Transverse colon (tissue), 4 donors: ENCODE measurements around the gene CD300A. TPM values are rescaled to one million over a fixed set of nuclear protein-coding genes. Genes with fewer than 3 reads are reported as not detected.
A peak's percentile ranks its signal among the peaks of the same experiment; 100 is the strongest.

Experiments used
- DNase-seq: peaks from one replicate; pipeline ENCODE4 v3.0.0-alpha.2; 2019
- H3K27ac ChIP-seq, 4 donors: fragments of 200-600 bp; sonication (generic); 2 replicates each; pipeline ENCODE4 v1.5.1; 2016 to 2018; ENCODE audit warnings: inconsistent platforms in 4 of 4
- H3K27me3 ChIP-seq: fragments of 200-600 bp; sonication (generic); 2 replicates; pipeline ENCODE4 v1.5.1; 2017; ENCODE audit warnings: inconsistent platforms
- H3K36me3 ChIP-seq, 4 donors: fragments of 200-600 bp; sonication (generic); 2 replicates each; pipeline ENCODE4 v1.5.1; 2017 to 2019; ENCODE audit warnings: inconsistent platforms in 4 of 4
- H3K4me1 ChIP-seq, 4 donors: fragments of 200-600 bp; sonication (generic); 2 replicates each; pipeline ENCODE4 v1.5.1; 2017 to 2020; ENCODE audit warnings: inconsistent platforms in 4 of 4
- H3K4me3 ChIP-seq, 4 donors: fragments of 200-600 bp; sonication (generic); 1 replicate in 1 of 4; 2 replicates in 3 of 4; pipeline versions ENCODE4 v1.5.1 to v1.6.1; 2017 to 2019; ENCODE audit warnings: inconsistent platforms in 4 of 4
- H3K9me3 ChIP-seq, 2 donors: fragments of 200-600 bp; sonication (generic); 2 replicates each; pipeline ENCODE4 v1.5.1; 2017 to 2019; ENCODE audit warnings: inconsistent platforms in 2 of 2
- EP300 ChIP-seq: sonication (generic); formaldehyde crosslinking; IDR thresholded peaks from one replicate; pipeline ENCODE4 v1.6.1; 2017; ENCODE audit warnings: antibody characterized with exemption, low read depth
- POLR2A ChIP-seq: fragments of 450-650 bp; IDR thresholded peaks from one replicate; pipeline ENCODE4 v1.6.1; 2016; ENCODE audit warnings: antibody characterized with exemption, mild to moderate bottlenecking, moderate library complexity
- POLR2AphosphoS5 ChIP-seq, 3 donors: sonication (generic); formaldehyde crosslinking; IDR thresholded peaks; one replicate each; pipeline ENCODE4 v1.6.1; 2016; ENCODE audit warnings: antibody characterized with exemption in 3 of 3
- WGBS, 2 donors: methylation state at CpG; one replicate each; pipeline ENCODE4 v1.1.5; 2018; ENCODE audit warnings: low coverage in 1 of 2; 5-methylcytosine and 5-hydroxymethylcytosine counted together
- in situ Hi-C, 4 donors: fragments of 200-750 bp; cut with MboI; loops; one replicate each; pipeline versions ENCODE4 v1.15.0 to v1.15.1; 2017; ENCODE audit warnings: low sequenced_read_pairs in 3 of 4, low pct_ligation_motif_present in 1 of 4, low pct_unique_long_range_greater_than_20kb in 1 of 4
- intact Hi-C: fragments of 100-400 bp; cut with DNase I; formaldehyde crosslinking; loops from one replicate; pipeline ENCODE4 v1.15.1; 2023; ENCODE audit warnings: low total_unique reads
- total RNA-seq, 4 donors: library from RNA; depleted of rRNA; stranded (reverse); fragments of >200 nt; gene quantifications; one replicate each; pipeline ENCODE4 v1.1.0, GENCODE V29; 2016
- TF ChIP-seq, protein P1 (sequence below), 5 experiments: fragments of 200-600 bp in 3 of 5; fragments of 450-650 bp in 2 of 5; sonication (generic) in 3 of 5; IDR thresholded peaks; 1 replicate in 2 of 5; 2 replicates in 3 of 5; pipeline ENCODE4 v1.5.1; 2016 to 2017; ENCODE audit warnings: antibody characterized with exemption in 5 of 5, inconsistent platforms in 3 of 5, mild to moderate bottlenecking in 2 of 5, moderate library complexity in 1 of 5

The CD300A gene
- total RNA-seq, 4 donors from 2014 or later = 3.1 to 5.1 TPM; not detected in 2

DNA sequence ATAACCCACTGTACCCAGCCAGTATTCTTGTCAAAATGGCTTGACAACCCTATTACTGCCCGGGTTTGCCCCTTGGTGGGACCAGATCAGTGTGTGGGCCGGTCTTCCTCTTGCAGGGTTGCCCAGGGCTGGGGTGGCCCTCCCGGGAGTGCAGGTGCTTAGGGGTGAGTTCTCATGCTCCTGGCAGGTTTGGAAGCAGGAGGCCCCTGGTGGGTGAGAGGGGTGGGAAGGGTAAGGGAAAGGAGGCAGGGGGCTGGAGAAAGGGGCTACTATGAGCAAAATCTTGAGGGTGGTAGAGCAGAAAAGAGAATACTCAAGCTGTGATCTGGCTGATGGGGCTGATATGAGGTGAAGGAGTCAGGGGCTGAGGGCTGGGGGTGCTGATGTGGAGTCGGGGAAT lies 6.5 kb downstream of the CD300A start:
- Histone ChIP-seq H3K9me3 (no peaks in the 10 kb centered on the region), H3K27ac (peak overlapping the region in 1 of 4 donors; percentile 5), H3K27me3 (peaks cover 13% of the 10 kb centered on the region), H3K4me1 (no peaks in the 10 kb centered on the region), H3K36me3 (no peaks in the 10 kb centered on the region), H3K4me3 (no peak overlapping the region)
- WGBS, 2 donors = 89% methylated on average over 4 of the region's 4 CpGs; no CpG with 5 or more reads in 1 of the 2 donors
- in situ Hi-C loops (no loop called here), intact Hi-C loops (no loop called here)
- TF ChIP-seq POLR2A (no peak), EP300 (no peak), POLR2AphosphoS5 (IDR thresholded peaks at IDR 0.05) (no peak)
- TF ChIP-seq, protein P1, sequence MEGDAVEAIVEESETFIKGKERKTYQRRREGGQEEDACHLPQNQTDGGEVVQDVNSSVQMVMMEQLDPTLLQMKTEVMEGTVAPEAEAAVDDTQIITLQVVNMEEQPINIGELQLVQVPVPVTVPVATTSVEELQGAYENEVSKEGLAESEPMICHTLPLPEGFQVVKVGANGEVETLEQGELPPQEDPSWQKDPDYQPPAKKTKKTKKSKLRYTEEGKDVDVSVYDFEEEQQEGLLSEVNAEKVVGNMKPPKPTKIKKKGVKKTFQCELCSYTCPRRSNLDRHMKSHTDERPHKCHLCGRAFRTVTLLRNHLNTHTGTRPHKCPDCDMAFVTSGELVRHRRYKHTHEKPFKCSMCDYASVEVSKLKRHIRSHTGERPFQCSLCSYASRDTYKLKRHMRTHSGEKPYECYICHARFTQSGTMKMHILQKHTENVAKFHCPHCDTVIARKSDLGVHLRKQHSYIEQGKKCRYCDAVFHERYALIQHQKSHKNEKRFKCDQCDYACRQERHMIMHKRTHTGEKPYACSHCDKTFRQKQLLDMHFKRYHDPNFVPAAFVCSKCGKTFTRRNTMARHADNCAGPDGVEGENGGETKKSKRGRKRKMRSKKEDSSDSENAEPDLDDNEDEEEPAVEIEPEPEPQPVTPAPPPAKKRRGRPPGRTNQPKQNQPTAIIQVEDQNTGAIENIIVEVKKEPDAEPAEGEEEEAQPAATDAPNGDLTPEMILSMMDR (IDR thresholded peaks at IDR 0.05) = no peak
- DNase-seq = no peak

DNA sequence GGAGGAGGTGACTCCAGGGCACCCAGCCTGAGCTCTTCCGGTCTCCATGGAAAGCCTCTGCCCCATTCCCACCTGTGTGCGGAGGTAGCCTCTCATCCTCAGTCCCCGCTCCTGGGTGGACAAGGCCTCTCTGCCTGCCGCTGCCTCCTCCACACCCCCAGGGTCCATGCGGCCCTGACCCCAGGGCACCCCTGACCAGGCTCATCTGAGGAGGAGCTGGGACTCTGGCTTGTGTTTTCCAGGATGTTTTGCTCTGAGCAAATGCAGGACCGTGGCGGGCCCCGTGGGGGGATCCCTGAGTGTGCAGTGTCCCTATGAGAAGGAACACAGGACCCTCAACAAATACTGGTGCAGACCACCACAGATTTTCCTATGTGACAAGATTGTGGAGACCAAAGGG lies 6.9 kb downstream of the CD300A start:
- H3K4me3 ChIP-seq = no peak overlapping the region
- no peaks in the 10 kb centered on the region for H3K36me3 ChIP-seq
- TF ChIP-seq EP300 (no peak), POLR2A (no peak), POLR2AphosphoS5 (IDR thresholded peaks at IDR 0.05) (no peak)
- TF ChIP-seq, protein P1 (IDR thresholded peaks at IDR 0.05) = no peak
- in situ Hi-C loops = no loop called here
- DNase-seq = no peak
- WGBS, 2 donors = 84% methylated on average over 8 of the region's 8 CpGs; no CpG with 5 or more reads in 1 of the 2 donors
- H3K27ac ChIP-seq = peak overlapping the region in 1 of 4 donors; percentile 5
- H3K27me3 ChIP-seq = peaks cover 10% of the 10 kb centered on the region
- no peaks in the 10 kb centered on the region for H3K4me1 ChIP-seq
- H3K9me3 ChIP-seq = no peaks in the 10 kb centered on the region
- intact Hi-C loops = no loop called here

DNA sequence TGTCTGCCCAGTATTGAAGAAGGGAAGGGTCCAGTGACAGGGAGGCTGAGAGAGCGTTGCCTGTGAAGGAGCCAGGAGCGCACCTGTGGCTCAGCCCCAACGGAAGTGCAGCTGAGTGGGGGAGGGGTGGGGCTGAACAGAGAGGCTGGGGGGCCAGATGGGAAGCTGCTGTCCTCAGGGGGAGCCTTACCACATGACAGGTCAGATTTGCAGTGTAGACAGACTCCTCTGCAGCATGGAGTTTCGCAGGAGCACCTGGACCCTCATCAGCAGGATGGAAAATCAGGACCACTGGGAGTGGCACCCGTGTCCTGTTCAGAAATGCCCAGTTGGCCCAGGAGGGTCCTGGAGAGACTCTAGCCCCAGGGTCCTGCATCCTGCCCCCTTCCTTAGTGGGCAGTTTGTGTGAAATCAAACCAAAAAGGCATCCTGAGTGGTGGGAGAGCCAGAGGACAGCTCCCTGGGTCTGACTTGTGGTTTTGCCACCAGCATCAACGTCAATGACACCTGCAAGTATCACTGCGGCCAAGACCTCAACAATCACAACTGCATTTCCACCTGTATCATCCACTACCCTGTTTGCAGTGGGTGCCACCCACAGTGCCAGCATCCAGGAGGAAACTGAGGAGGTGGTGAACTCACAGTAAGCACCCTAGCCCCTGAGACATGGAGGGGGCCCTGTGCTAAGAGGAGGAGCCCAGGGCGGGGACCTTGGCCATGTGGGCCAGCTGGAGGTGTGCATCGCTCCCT lies 7.8 kb downstream of the CD300A start:
- Histone ChIP-seq H3K27ac (peak overlapping the region in 2 of 4 donors; percentile 17 to 25), H3K36me3 (no peaks in the 10 kb centered on the region), H3K9me3 (no peaks in the 10 kb centered on the region), H3K4me1 (peaks cover 0 to 3% (median 0%) of the 10 kb centered on the region in 4 donors), H3K4me3 (no peak overlapping the region), H3K27me3 (peaks cover 10% of the 10 kb centered on the region)
- intact Hi-C loops = no loop called here
- DNase-seq = peak; percentile 54
- in situ Hi-C loops = no loop called here
- WGBS, 2 donors = 68% methylated on average over 9 of the region's 9 CpGs; no CpG with 5 or more reads in 1 of the 2 donors
- TF ChIP-seq EP300 (no peak), POLR2A (no peak), POLR2AphosphoS5 (IDR thresholded peaks at IDR 0.05) (no peak)
- TF ChIP-seq, protein P1 (IDR thresholded peaks at IDR 0.05) = no peak

DNA sequence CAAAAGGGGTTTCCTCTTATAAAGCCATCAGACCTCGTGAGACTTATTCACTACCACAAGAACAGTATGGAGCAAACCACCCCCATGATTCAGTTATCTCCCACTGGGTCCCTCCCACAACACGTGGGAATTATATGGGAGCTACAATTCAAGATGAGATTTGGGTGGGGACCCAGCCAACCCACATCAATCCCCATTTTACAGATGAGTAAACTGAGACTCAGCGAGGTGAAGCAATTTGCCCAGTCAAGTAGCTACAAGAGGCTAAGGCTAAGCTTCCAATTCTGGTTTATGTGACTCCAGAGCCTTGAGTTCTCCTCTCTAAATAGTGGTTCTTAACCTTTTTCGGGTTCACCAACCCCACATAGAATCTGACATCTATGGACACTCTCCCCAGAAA lies 8.8 kb downstream of the CD300A start:
- in situ Hi-C loops = no loop called here
- Histone ChIP-seq H3K36me3 (no peaks in the 10 kb centered on the region), H3K27ac (no peak overlapping the region), H3K4me3 (no peak overlapping the region), H3K4me1 (peaks cover 0 to 5% (median 0%) of the 10 kb centered on the region in 4 donors), H3K9me3 (no peaks in the 10 kb centered on the region), H3K27me3 (peaks cover 10% of the 10 kb centered on the region)
- 85 to 93% methylated on average over 3 to 4 of the region's 4 CpGs for WGBS, 2 donors
- DNase-seq = no peak
- no peak for TF ChIP-seq POLR2AphosphoS5 (IDR thresholded peaks at IDR 0.05)
- TF ChIP-seq POLR2A = no peak
- no peak for TF ChIP-seq EP300
- TF ChIP-seq, protein P1 (IDR thresholded peaks at IDR 0.05) = no peak
- intact Hi-C loops = no loop called here
